Astrocyte (in vitro differentiated cells and primary cell): ENCODE results near the gene CCL8. TPM values are rescaled to one million over a fixed set of nuclear protein-coding genes. Genes with fewer than 3 reads are reported as not detected.
A peak's percentile ranks its signal among the peaks of the same experiment; 100 is the strongest.

ENCODE experiments used
- DNase-seq: peaks from one replicate; pipeline ENCODE4 v3.0.0-alpha.2; 2010; ENCODE audit warnings: low read depth
- FAIRE-seq: peaks from 2 replicates; lab custom pipeline; 2011; peaks lifted over from hg19 to GRCh38; lab: Jason Lieb, UNC
- H2AFZ ChIP-seq: 2 replicates; pipeline ENCODE4 v1.6.0; 2012; ENCODE audit warnings: low read depth, low read length, inconsistent platforms
- H3K27ac ChIP-seq: 2 replicates; pipeline ENCODE4 v1.5.1; 2011; ENCODE audit warnings: low read depth, low read length, inconsistent platforms
- H3K27me3 ChIP-seq: 2 replicates; pipeline ENCODE4 v1.6.0; 2011; ENCODE audit warnings: low read length, inconsistent platforms; ENCODE audit not compliant: insufficient read depth
- H3K36me3 ChIP-seq: 2 replicates; pipeline ENCODE4 v1.5.1; 2011; ENCODE audit warnings: low read length, inconsistent platforms; ENCODE audit not compliant: insufficient read depth
- H3K4me1 ChIP-seq: 2 replicates; pipeline ENCODE4 v1.5.1; 2011; ENCODE audit warnings: low read length, inconsistent platforms; ENCODE audit not compliant: insufficient read depth
- H3K4me2 ChIP-seq: 2 replicates; pipeline ENCODE4 v1.6.0; 2012; ENCODE audit warnings: low read length, inconsistent platforms
- H3K4me3 ChIP-seq: 2 replicates; pipeline ENCODE4 v1.5.1; 2011; ENCODE audit warnings: low read depth, mild to moderate bottlenecking, low read length, inconsistent platforms; ENCODE audit not compliant: insufficient read depth
- H3K79me2 ChIP-seq: 2 replicates; pipeline ENCODE4 v1.6.0; 2012; ENCODE audit warnings: mild to moderate bottlenecking, low read length, inconsistent platforms; ENCODE audit not compliant: insufficient read depth
- H3K9ac ChIP-seq: 2 replicates; pipeline ENCODE4 v1.6.0; 2012; ENCODE audit warnings: mild to moderate bottlenecking, low read length, inconsistent platforms
- H3K9me3 ChIP-seq: 2 replicates; pipeline ENCODE4 v1.5.1; 2012; ENCODE audit warnings: low read depth, mild to moderate bottlenecking, low read length, inconsistent platforms; ENCODE audit not compliant: insufficient read depth
- H4K20me1 ChIP-seq: 2 replicates; pipeline ENCODE4 v1.6.0; 2012; ENCODE audit warnings: low read length, inconsistent platforms; ENCODE audit not compliant: insufficient read depth
- H3K27ac Mint-ChIP-seq: one replicate; pipeline ENCODE4 v1.8.0; 2021; ENCODE audit warnings: mild to moderate bottlenecking, mixed read lengths; ENCODE audit not compliant: unreplicated experiment
- H3K27me3 Mint-ChIP-seq: one replicate; pipeline ENCODE4 v1.8.0; 2021; ENCODE audit warnings: low read depth, mixed read lengths; ENCODE audit not compliant: unreplicated experiment
- H3K36me3 Mint-ChIP-seq: one replicate; pipeline ENCODE4 v1.8.0; 2021; ENCODE audit warnings: low read depth, mixed read lengths; ENCODE audit not compliant: unreplicated experiment
- H3K4me1 Mint-ChIP-seq: one replicate; pipeline ENCODE4 v1.8.0; 2021; ENCODE audit warnings: low read depth, mixed read lengths; ENCODE audit not compliant: unreplicated experiment
- H3K4me3 Mint-ChIP-seq: one replicate; pipeline ENCODE4 v1.8.0; 2021; ENCODE audit warnings: mild to moderate bottlenecking, moderate library complexity, mixed read lengths; ENCODE audit not compliant: unreplicated experiment
- H3K9me3 Mint-ChIP-seq: one replicate; pipeline ENCODE4 v1.8.0; 2021; ENCODE audit warnings: mild to moderate bottlenecking, mixed read lengths; ENCODE audit not compliant: unreplicated experiment
- CTCF ChIP-seq: IDR thresholded peaks from 2 replicates; pipeline ENCODE4 v1.5.1; 2011; ENCODE audit warnings: low read depth, mild to moderate bottlenecking, inconsistent platforms, low read length, moderate library complexity; ENCODE audit not compliant: insufficient read depth
- EZH2 ChIP-seq: IDR thresholded peaks from 2 replicates; pipeline ENCODE4 v1.6.1; 2012; ENCODE audit warnings: mild to moderate bottlenecking, low read length, inconsistent platforms; ENCODE audit not compliant: insufficient read depth
- total RNA-seq: library from RNA; stranded (reverse); gene quantifications from 2 replicates; pipeline ENCODE4 v1.2.1, GENCODE V29; 2021

CCL8 gene
- total RNA-seq, 1 donor from 2014 or later, result not detected

- H3K4me1 Mint-ChIP-seq, result peaks cover 39% of the 10 kb centered on the region
- no peaks in the 10 kb centered on the region for H4K20me1 ChIP-seq
- no peaks in the 10 kb centered on the region for H3K27me3 ChIP-seq
- no peak overlapping the region for H3K27ac ChIP-seq
- H3K27ac Mint-ChIP-seq, result peak overlapping the region; percentile 28
- H3K9me3 ChIP-seq, result no peaks in the 10 kb centered on the region
- H2AFZ ChIP-seq, result no peak overlapping the region
- no peaks in the 10 kb centered on the region for H3K36me3 Mint-ChIP-seq
- H3K79me2 ChIP-seq, result no peaks in the 10 kb centered on the region
- H3K4me2 ChIP-seq, result no peak overlapping the region
- H3K4me1 ChIP-seq, result peaks cover 30% of the 10 kb centered on the region
- no peaks in the 10 kb centered on the region for H3K36me3 ChIP-seq
- H3K4me3 ChIP-seq, result no peak overlapping the region
- no peak for DNase-seq
- FAIRE-seq, result no peak
- no peak overlapping the region for H3K4me3 Mint-ChIP-seq
- TF ChIP-seq CTCF (no peak), EZH2 (no peak)
- H3K9ac ChIP-seq, result no peak overlapping the region
- peaks cover 4% of the 10 kb centered on the region for H3K9me3 Mint-ChIP-seq
- H3K27me3 Mint-ChIP-seq, result no peaks in the 10 kb centered on the region
These were observed 17.2 kb upstream of the CCL8 start for GRCh38 chr17:34301986-34302385.

- H3K27ac Mint-ChIP-seq, result no peak overlapping the region
- Histone ChIP-seq H3K9ac (no peak overlapping the region), H3K4me1 (peaks cover 30% of the 10 kb centered on the region), H3K36me3 (no peaks in the 10 kb centered on the region), H3K4me3 (no peak overlapping the region), H3K27ac (no peak overlapping the region), H3K27me3 (no peaks in the 10 kb centered on the region), H3K79me2 (no peaks in the 10 kb centered on the region), H2AFZ (no peak overlapping the region), H4K20me1 (no peaks in the 10 kb centered on the region), H3K4me2 (no peak overlapping the region), H3K9me3 (no peaks in the 10 kb centered on the region)
- FAIRE-seq (no peak), DNase-seq (no peak)
- peaks cover 39% of the 10 kb centered on the region for H3K4me1 Mint-ChIP-seq
- peaks cover 2% of the 10 kb centered on the region for H3K27me3 Mint-ChIP-seq
- H3K4me3 Mint-ChIP-seq, result no peak overlapping the region
- no peaks in the 10 kb centered on the region for H3K36me3 Mint-ChIP-seq
- no peak for TF ChIP-seq EZH2
- no peak for TF ChIP-seq CTCF
- peaks cover 4% of the 10 kb centered on the region for H3K9me3 Mint-ChIP-seq
These were observed 16.6 kb upstream of the CCL8 start for GRCh38 chr17:34302636-34303035.

GRCh38 chr17:34303606-34304005 is 15.6 kb upstream of the CCL8 start:
- no peak overlapping the region for H3K4me3 Mint-ChIP-seq
- H3K4me1 Mint-ChIP-seq, result peaks cover 35% of the 10 kb centered on the region
- no peak overlapping the region for H3K4me3 ChIP-seq
- no peak overlapping the region for H3K27ac Mint-ChIP-seq
- FAIRE-seq, result no peak
- H3K36me3 ChIP-seq, result no peaks in the 10 kb centered on the region
- no peaks in the 10 kb centered on the region for H4K20me1 ChIP-seq
- no peak overlapping the region for H3K27ac ChIP-seq
- TF ChIP-seq CTCF (no peak), EZH2 (no peak)
- H3K9me3 ChIP-seq, result no peaks in the 10 kb centered on the region
- no peak overlapping the region for H3K4me2 ChIP-seq
- peaks cover 4% of the 10 kb centered on the region for H3K27me3 Mint-ChIP-seq
- no peaks in the 10 kb centered on the region for H3K27me3 ChIP-seq
- peaks cover 30% of the 10 kb centered on the region for H3K4me1 ChIP-seq
- no peak for DNase-seq
- peaks cover 2% of the 10 kb centered on the region for H3K9me3 Mint-ChIP-seq
- H3K36me3 Mint-ChIP-seq, result no peaks in the 10 kb centered on the region
- no peak overlapping the region for H2AFZ ChIP-seq
- H3K79me2 ChIP-seq, result no peaks in the 10 kb centered on the region
- H3K9ac ChIP-seq, result no peak overlapping the region
